Endothelial cell of umbilical vein (primary cell): ENCODE data around the gene DKKL1.

ENCODE experiments used
- CTCF ChIP-seq, 2 donors: IDR thresholded peaks; 1 replicate in 1 of 2; 2 replicates in 1 of 2; pipeline ENCODE4 v1.5.1; 2011; ENCODE audit warnings: low read length in 2 of 2, mild to moderate bottlenecking in 2 of 2, moderate library complexity in 2 of 2, control low read depth in 1 of 2, inconsistent platforms in 1 of 2, low read depth in 1 of 2; ENCODE audit not compliant: insufficient read depth in 1 of 2; ENCODE audit errors: extremely low read depth in 1 of 2
- EZH2 ChIP-seq: IDR thresholded peaks from 2 replicates; pipeline ENCODE4 v1.6.1; 2012; ENCODE audit warnings: borderline replicate concordance, low read depth, mild to moderate bottlenecking, moderate library complexity, low read length, inconsistent platforms; ENCODE audit not compliant: severe bottlenecking
- FOS ChIP-seq: IDR thresholded peaks from 2 replicates; pipeline ENCODE4 v1.6.1; 2011; ENCODE audit warnings: mild to moderate bottlenecking, low read length, moderate library complexity, borderline replicate concordance; ENCODE audit not compliant: insufficient read depth
- JUN ChIP-seq: IDR thresholded peaks from 2 replicates; pipeline ENCODE4 v1.6.1; 2011; ENCODE audit warnings: borderline replicate concordance, low read depth; ENCODE audit not compliant: insufficient read length, insufficient read depth
- MAX ChIP-seq: IDR thresholded peaks from 2 replicates; pipeline ENCODE4 v1.6.1; 2011; ENCODE audit not compliant: insufficient read depth, insufficient read length
- MYC ChIP-seq: IDR thresholded peaks from one replicate; pipeline ENCODE4 v1.6.1; 2011; ENCODE audit warnings: mild to moderate bottlenecking, low read depth, low read length
- POLR2A ChIP-seq: IDR thresholded peaks from 2 replicates; pipeline ENCODE4 v1.6.1; 2012; ENCODE audit warnings: low read depth, mild to moderate bottlenecking, control low read depth, low read length
- POLR2AphosphoS5 ChIP-seq: IDR thresholded peaks from 2 replicates; pipeline ENCODE4 v1.6.1; 2012; ENCODE audit warnings: low read depth, mild to moderate bottlenecking, control low read depth, low read length, moderate library complexity; ENCODE audit not compliant: insufficient read depth

- TF ChIP-seq CTCF (IDR thresholded peaks at IDR 0.05; ENCODE audit: extremely low read depth in 1 of 2, insufficient read depth in 1 of 2, low read depth in 1 of 2, low read length in 2 of 2) (no peak), JUN (no peak), EZH2 (no peak), POLR2A (no peak), POLR2AphosphoS5 (peak; percentile 25), FOS (no peak), MAX (no peak), MYC (no peak)
These were observed at the start of gene DKKL1 for GRCh38 chr19:49363268-49364082.
